Natural killer cell (primary cell): Measurements from ENCODE around the gene DTNB. TPM values are rescaled to one million over a fixed set of nuclear protein-coding genes. Genes with fewer than 3 reads are reported as not detected.

Source experiments
- ATAC-seq, 3 donors: fragments of 150-1000 bp in 2 of 3; fragments of 200-7000 bp in 1 of 3; cut with Tn5 transposase; 1 replicate in 1 of 3; 2 replicates in 2 of 3; pipeline ENCODE4 v1.10.0; 2021; ENCODE audit warnings: mild to moderate bottlenecking in 2 of 3, moderate library complexity in 2 of 3
- DNase-seq, 2 donors: peaks; one replicate each; pipeline versions ENCODE4 v3.0.0 to v3.0.0-alpha.2; 2013 to 2021; ENCODE audit warnings: mixed read lengths in 1 of 2
- H3K27ac ChIP-seq: one replicate; pipeline ENCODE4 v1.5.1; 2013; ENCODE audit warnings: mild to moderate bottlenecking, low read length
- H3K27me3 ChIP-seq: one replicate; pipeline ENCODE4 v1.6.1; 2013; ENCODE audit warnings: low read length; ENCODE audit not compliant: control insufficient read depth, insufficient read depth
- H3K36me3 ChIP-seq: one replicate; pipeline ENCODE4 v1.6.1; 2013; ENCODE audit warnings: low read length; ENCODE audit not compliant: control insufficient read depth, insufficient read depth
- H3K4me1 ChIP-seq: one replicate; pipeline ENCODE4 v1.6.1; 2013; ENCODE audit warnings: low read length; ENCODE audit not compliant: control insufficient read depth, insufficient read depth
- H3K4me3 ChIP-seq: one replicate; pipeline ENCODE4 v1.5.1; 2013; ENCODE audit warnings: low read length
- H3K9me3 ChIP-seq: one replicate; pipeline ENCODE4 v1.6.1; 2013; ENCODE audit warnings: low read length; ENCODE audit not compliant: control insufficient read depth, insufficient read depth
- H3K27ac Mint-ChIP-seq, 2 donors: one replicate each; pipeline ENCODE4 v1.8.0; 2022; ENCODE audit warnings: mild to moderate bottlenecking in 2 of 2, mixed read lengths in 2 of 2, moderate library complexity in 1 of 2
- H3K27me3 Mint-ChIP-seq, 2 donors: one replicate each; pipeline ENCODE4 v1.8.0; 2022; ENCODE audit warnings: low read depth in 2 of 2, mixed read lengths in 2 of 2
- H3K36me3 Mint-ChIP-seq: one replicate; pipeline ENCODE4 v1.8.0; 2022; ENCODE audit warnings: mixed read lengths
- H3K4me1 Mint-ChIP-seq, 2 donors: one replicate each; pipeline ENCODE4 v1.8.0; 2022; ENCODE audit warnings: mixed read lengths in 2 of 2
- H3K4me3 Mint-ChIP-seq: one replicate; pipeline ENCODE4 v1.8.0; 2022; ENCODE audit warnings: mild to moderate bottlenecking, moderate library complexity, mixed read lengths
- H3K9me3 Mint-ChIP-seq, 2 donors: one replicate each; pipeline ENCODE4 v1.8.0; 2022; ENCODE audit warnings: mixed read lengths in 2 of 2
- WGBS: methylation state at CpG from one replicate; pipeline ENCODE4 v1.1.7; 2013; ENCODE audit warnings: missing lambda C conversion rate; ENCODE audit not compliant: insufficient coverage; 5-methylcytosine and 5-hydroxymethylcytosine counted together
- intact Hi-C: fragments of 100-400 bp; cut with micrococcal nuclease; formaldehyde crosslinking; loops from one replicate; pipeline ENCODE4 v1.14.2; 2022
- total RNA-seq, 4 donors: library from RNA; stranded (reverse); fragments of 120-200 nt in 1 of 4; gene quantifications; one replicate each; pipeline versions ENCODE4 v1.2.3 to v1.2.4, GENCODE V29; 2013 to 2022
- TF ChIP-seq, protein P1 (sequence below): fragments of 200-600 bp; IDR thresholded peaks from one replicate; pipeline ENCODE4 v1.8.0; 2022; ENCODE audit warnings: antibody characterized with exemption

The DTNB gene
- total RNA-seq, 3 donors from 2014 or later (not counting 1 experiment from before 2014, with no cell fraction given) = 20.8 to 33.7 (median 23.6) TPM

DNA sequence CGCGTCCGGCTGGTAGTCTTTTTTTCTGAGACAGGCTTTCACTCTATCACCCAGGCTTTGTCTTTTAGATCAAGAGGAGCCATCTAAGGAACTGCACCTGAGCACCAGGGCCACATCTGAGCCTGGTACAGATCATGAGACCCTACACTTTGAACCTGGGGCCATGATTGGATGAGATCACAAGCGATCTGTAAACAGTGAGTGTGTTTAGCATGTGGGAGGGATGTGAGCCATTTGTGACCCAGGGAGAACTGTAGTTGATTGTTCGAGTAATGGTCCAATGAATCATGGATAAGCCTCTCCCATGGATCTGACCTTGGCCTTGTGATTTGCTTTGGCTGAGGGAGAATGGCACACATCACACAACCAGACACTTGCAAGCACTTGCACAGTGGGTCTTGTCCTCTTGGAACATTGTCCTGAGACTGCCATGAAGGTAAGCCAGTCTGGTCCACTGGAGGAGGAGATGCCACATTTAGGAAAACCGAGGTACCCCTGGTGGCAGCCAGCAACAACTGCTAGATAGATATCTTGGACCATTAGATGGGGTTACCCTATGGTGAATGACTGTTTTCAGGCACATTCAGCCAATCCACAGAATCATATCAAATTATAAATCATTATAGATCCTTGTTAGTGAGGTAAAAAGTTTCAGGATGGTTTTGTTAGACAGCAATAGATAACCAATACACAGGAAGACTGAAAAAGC is 19.5 kb upstream of the DTNB start:
- TF ChIP-seq, protein P1, sequence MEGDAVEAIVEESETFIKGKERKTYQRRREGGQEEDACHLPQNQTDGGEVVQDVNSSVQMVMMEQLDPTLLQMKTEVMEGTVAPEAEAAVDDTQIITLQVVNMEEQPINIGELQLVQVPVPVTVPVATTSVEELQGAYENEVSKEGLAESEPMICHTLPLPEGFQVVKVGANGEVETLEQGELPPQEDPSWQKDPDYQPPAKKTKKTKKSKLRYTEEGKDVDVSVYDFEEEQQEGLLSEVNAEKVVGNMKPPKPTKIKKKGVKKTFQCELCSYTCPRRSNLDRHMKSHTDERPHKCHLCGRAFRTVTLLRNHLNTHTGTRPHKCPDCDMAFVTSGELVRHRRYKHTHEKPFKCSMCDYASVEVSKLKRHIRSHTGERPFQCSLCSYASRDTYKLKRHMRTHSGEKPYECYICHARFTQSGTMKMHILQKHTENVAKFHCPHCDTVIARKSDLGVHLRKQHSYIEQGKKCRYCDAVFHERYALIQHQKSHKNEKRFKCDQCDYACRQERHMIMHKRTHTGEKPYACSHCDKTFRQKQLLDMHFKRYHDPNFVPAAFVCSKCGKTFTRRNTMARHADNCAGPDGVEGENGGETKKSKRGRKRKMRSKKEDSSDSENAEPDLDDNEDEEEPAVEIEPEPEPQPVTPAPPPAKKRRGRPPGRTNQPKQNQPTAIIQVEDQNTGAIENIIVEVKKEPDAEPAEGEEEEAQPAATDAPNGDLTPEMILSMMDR = no peak
- 88% methylated on average over 6 of the region's 6 CpGs for WGBS
- Histone ChIP-seq H3K27ac (no peak overlapping the region), H3K4me1 (no peaks in the 10 kb centered on the region), H3K36me3 (no peaks in the 10 kb centered on the region), H3K27me3 (no peaks in the 10 kb centered on the region), H3K4me3 (no peak overlapping the region), H3K9me3 (no peaks in the 10 kb centered on the region)
- intact Hi-C loops = no loop called here
- Mint-ChIP-seq H3K4me3 (no peak overlapping the region), H3K4me1 (no peaks in the 10 kb centered on the region), H3K9me3 (no peaks in the 10 kb centered on the region), H3K36me3 (no peaks in the 10 kb centered on the region), H3K27ac (no peak overlapping the region), H3K27me3 (no peaks in the 10 kb centered on the region)
- ATAC-seq (no peak), DNase-seq (no peak)

DNA sequence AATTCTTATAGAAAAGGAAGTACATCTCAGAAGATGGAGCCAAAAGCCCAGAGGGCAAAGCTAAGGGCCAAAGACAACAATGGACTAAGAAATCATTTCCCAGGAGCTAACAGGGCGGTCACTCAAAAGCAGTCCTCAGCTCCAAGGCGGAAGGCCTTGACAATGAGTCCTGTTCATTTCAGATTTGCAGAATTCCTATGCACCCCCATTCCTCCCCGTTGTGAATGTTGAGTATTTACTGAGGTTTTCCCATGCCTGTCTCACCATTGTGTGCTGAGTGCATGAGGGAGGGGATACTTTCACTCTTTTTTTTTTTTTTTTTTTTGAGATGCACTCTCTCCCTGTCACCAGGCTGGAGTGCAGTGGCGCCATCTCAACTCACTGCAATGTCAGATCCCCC is 18.8 kb upstream of the DTNB start:
- Histone ChIP-seq H3K36me3 (no peaks in the 10 kb centered on the region), H3K9me3 (no peaks in the 10 kb centered on the region), H3K27ac (no peak overlapping the region), H3K27me3 (no peaks in the 10 kb centered on the region), H3K4me3 (no peak overlapping the region), H3K4me1 (no peaks in the 10 kb centered on the region)
- ATAC-seq (no peak), DNase-seq (no peak)
- Mint-ChIP-seq H3K4me3 (no peak overlapping the region), H3K36me3 (no peaks in the 10 kb centered on the region), H3K27ac (no peak overlapping the region), H3K4me1 (no peaks in the 10 kb centered on the region), H3K9me3 (no peaks in the 10 kb centered on the region), H3K27me3 (no peaks in the 10 kb centered on the region)
- WGBS = 90% methylated on average over 3 of the region's 4 CpGs
- TF ChIP-seq, protein P1 = no peak
- intact Hi-C loops = no loop called here

DNA sequence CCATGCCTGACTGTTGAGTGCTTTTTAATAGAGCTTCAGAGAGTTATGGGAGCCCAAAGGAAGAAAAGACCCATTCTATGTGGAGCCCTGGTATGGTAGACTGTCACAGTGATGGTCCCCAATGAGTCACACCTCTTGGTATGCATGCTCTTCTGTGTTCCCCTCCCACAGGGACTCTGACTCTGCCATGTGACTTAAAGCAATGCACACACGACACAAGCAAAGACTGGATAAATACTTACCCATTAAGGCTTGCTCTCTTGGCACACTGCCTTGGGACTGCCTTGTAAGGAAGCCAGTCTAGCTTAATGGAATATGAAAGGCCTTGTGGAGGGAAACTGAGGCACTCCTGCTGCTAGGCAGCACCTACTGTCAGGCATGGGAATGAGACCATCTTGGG is 16.7 kb upstream of the DTNB start:
- no peaks in the 10 kb centered on the region for H3K9me3 Mint-ChIP-seq
- Histone ChIP-seq H3K27ac (no peak overlapping the region), H3K36me3 (no peaks in the 10 kb centered on the region), H3K4me3 (no peak overlapping the region), H3K27me3 (no peaks in the 10 kb centered on the region), H3K4me1 (no peaks in the 10 kb centered on the region), H3K9me3 (no peaks in the 10 kb centered on the region)
- H3K27me3 Mint-ChIP-seq = no peaks in the 10 kb centered on the region
- no CpG with 5 or more reads among the region's 1 CpG for WGBS
- intact Hi-C loops = no loop called here
- H3K27ac Mint-ChIP-seq = no peak overlapping the region
- no peaks in the 10 kb centered on the region for H3K36me3 Mint-ChIP-seq
- TF ChIP-seq, protein P1 = no peak
- ATAC-seq (no peak), DNase-seq (no peak)
- no peak overlapping the region for H3K4me3 Mint-ChIP-seq
- no peaks in the 10 kb centered on the region for H3K4me1 Mint-ChIP-seq

DNA sequence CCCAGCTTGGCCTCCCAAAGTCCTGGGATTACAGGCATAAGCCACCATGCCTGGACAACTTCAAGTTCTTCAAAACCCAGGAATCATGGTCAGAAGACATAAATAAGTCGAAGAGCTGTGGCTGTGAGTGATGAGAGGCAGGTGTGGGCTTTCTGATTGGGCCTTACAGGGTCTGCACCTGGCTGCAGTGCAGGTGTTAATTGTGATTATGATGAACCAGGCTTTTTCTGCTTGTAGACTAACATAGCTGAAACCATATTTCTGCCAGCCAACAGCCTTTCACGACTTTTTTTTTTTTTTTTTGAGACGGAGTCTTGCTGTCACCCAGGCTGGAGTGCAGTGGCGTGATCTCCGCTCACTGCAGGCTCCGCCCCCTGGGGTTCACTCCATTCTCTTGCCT is 14.9 kb upstream of the DTNB start:
- no peaks in the 10 kb centered on the region for H3K36me3 Mint-ChIP-seq
- Histone ChIP-seq H3K4me1 (no peaks in the 10 kb centered on the region), H3K27ac (no peak overlapping the region), H3K9me3 (no peaks in the 10 kb centered on the region), H3K36me3 (no peaks in the 10 kb centered on the region), H3K4me3 (no peak overlapping the region), H3K27me3 (no peaks in the 10 kb centered on the region)
- ATAC-seq (no peak), DNase-seq (no peak)
- no peak overlapping the region for H3K4me3 Mint-ChIP-seq
- WGBS = 85% methylated on average over 6 of the region's 6 CpGs
- no peak overlapping the region for H3K27ac Mint-ChIP-seq
- no peaks in the 10 kb centered on the region for H3K4me1 Mint-ChIP-seq
- TF ChIP-seq, protein P1 = no peak
- no peaks in the 10 kb centered on the region for H3K27me3 Mint-ChIP-seq
- no peaks in the 10 kb centered on the region for H3K9me3 Mint-ChIP-seq
- intact Hi-C loops = no loop called here
